Measurements from ENCODE around the gene FILIP1.

DNA sequence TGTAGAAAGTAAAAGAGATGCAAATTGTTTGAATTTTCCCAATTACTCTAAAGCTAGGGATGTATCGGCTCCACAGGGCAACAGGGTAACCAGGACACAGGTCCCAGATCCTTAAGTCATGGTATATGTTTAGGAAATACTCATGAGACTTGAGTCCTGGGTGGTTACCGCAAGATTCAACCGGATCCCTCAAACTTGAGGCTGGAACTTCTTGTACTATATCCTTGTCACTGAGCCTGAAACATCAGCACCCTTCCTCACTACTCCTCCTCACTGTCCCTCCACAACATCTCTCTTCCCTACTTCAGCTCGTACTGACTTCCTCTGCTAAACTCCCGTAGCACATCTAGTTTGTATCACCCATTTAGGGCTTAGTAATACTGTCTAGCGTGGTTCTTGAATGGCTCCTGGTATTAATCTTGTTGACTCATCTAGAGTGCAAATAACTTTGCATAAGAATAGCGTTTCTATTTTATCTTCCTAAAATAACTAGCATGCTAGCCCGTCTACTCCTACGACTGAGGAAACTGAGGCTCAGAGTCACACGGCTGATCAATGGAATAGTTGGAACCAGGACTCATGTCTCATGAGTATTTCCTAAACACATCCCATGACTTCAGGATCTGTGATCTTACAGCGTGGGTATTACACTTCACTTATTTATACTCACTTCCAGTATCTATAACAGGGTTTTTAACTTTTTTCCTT, 72.1 kb downstream of the FILIP1 start:
- no peak for TF ChIP-seq POLR2A (IDR thresholded peaks at IDR 0.05)
- TF ChIP-seq, protein P1, sequence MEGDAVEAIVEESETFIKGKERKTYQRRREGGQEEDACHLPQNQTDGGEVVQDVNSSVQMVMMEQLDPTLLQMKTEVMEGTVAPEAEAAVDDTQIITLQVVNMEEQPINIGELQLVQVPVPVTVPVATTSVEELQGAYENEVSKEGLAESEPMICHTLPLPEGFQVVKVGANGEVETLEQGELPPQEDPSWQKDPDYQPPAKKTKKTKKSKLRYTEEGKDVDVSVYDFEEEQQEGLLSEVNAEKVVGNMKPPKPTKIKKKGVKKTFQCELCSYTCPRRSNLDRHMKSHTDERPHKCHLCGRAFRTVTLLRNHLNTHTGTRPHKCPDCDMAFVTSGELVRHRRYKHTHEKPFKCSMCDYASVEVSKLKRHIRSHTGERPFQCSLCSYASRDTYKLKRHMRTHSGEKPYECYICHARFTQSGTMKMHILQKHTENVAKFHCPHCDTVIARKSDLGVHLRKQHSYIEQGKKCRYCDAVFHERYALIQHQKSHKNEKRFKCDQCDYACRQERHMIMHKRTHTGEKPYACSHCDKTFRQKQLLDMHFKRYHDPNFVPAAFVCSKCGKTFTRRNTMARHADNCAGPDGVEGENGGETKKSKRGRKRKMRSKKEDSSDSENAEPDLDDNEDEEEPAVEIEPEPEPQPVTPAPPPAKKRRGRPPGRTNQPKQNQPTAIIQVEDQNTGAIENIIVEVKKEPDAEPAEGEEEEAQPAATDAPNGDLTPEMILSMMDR (IDR thresholded peaks at IDR 0.05), result no peak
